Measurements from ENCODE around the gene DIS3L2. TPM values are rescaled to one million over a fixed set of nuclear protein-coding genes. Genes with fewer than 3 reads are reported as not detected.
"Not testable (repeated sequence)": the region's sequence is repeated elsewhere in the genome, so short reads cannot be mapped to it uniquely, and the experiment has no call there.

The DIS3L2 gene
- total RNA-seq, 1 donor from 2014 or later: 24.0 TPM

DNA sequence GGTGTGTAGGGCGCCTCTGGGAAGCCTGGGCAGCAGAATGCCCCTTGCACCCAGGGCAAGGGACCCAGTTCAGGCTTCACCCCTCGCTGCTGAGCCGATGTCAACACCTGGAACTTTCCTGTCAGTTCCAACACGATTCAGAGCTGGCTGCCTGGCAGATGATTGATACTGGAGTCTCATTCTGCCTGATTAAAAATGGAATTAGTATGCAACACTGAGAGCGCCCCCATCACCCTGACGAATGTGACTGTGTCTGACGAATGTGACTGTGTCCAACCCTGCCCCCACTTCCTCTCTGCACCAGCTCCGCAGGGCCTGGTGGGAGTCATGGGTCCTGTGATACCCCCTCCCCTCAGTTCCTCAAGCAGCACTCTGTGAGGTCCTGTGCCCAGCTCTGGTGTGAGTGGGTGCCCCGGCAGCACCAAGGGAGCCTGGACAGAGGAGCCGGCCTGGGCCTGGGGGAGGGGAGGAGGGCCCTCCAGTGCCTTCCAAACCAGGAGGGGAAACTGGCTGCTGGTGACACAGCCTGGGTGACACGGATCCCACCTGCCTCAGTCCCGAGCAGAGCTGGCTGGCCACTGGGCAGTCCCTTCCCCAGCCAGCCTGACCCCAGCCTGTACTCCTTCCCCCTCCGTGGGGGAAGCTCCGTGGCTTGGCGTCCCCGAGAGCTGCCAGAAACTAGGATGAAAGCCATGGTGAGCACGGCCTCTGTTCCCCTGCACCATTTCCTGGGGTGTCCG lies 375.6 kb downstream of the DIS3L2 start:
- Mint-ChIP-seq H3K36me3 (ENCODE audit: low read depth, unreplicated experiment) (peaks cover 9% of the 10 kb centered on the region), H3K27me3 (ENCODE audit: low read depth, unreplicated experiment) (peaks cover 5% of the 10 kb centered on the region), H3K9me3 (ENCODE audit: unreplicated experiment) (peaks cover 4% of the 10 kb centered on the region), H3K4me1 (ENCODE audit: low read depth, unreplicated experiment) (no peaks in the 10 kb centered on the region), H3K4me3 (ENCODE audit: unreplicated experiment) (no peak overlapping the region), H3K27ac (ENCODE audit: unreplicated experiment) (no peak overlapping the region)
- H4K20me1 ChIP-seq (ENCODE audit: insufficient read depth, low read length): no peaks in the 10 kb centered on the region
- no peaks in the 10 kb centered on the region for H3K9me3 ChIP-seq (ENCODE audit: insufficient read depth, low read depth, low read length)
- TF ChIP-seq EZH2 (IDR thresholded peaks at IDR 0.05; ENCODE audit: insufficient read depth, low read length): no peak
- TF ChIP-seq, protein P1, sequence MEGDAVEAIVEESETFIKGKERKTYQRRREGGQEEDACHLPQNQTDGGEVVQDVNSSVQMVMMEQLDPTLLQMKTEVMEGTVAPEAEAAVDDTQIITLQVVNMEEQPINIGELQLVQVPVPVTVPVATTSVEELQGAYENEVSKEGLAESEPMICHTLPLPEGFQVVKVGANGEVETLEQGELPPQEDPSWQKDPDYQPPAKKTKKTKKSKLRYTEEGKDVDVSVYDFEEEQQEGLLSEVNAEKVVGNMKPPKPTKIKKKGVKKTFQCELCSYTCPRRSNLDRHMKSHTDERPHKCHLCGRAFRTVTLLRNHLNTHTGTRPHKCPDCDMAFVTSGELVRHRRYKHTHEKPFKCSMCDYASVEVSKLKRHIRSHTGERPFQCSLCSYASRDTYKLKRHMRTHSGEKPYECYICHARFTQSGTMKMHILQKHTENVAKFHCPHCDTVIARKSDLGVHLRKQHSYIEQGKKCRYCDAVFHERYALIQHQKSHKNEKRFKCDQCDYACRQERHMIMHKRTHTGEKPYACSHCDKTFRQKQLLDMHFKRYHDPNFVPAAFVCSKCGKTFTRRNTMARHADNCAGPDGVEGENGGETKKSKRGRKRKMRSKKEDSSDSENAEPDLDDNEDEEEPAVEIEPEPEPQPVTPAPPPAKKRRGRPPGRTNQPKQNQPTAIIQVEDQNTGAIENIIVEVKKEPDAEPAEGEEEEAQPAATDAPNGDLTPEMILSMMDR (IDR thresholded peaks at IDR 0.05; ENCODE audit: insufficient read depth, low read depth, low read length): no peak
- H3K4me3 ChIP-seq (ENCODE audit: insufficient read depth, low read depth, low read length): no peak overlapping the region
- H3K79me2 ChIP-seq (ENCODE audit: insufficient read depth, low read length): no peaks in the 10 kb centered on the region
- FAIRE-seq (no peak), DNase-seq (ENCODE audit: low read depth) (no peak)
- no peaks in the 10 kb centered on the region for H3K4me1 ChIP-seq (ENCODE audit: insufficient read depth, low read length)
- H3K36me3 ChIP-seq (ENCODE audit: insufficient read depth, low read length): no peaks in the 10 kb centered on the region
- no peak overlapping the region for H3K9ac ChIP-seq (ENCODE audit: low read length)
- no peak overlapping the region for H3K4me2 ChIP-seq (ENCODE audit: low read length)
- no peaks in the 10 kb centered on the region for H3K27me3 ChIP-seq (ENCODE audit: insufficient read depth, low read length)
- no peak overlapping the region for H2AFZ ChIP-seq (ENCODE audit: low read depth, low read length)
- no peak overlapping the region for H3K27ac ChIP-seq (ENCODE audit: low read depth, low read length)

DNA sequence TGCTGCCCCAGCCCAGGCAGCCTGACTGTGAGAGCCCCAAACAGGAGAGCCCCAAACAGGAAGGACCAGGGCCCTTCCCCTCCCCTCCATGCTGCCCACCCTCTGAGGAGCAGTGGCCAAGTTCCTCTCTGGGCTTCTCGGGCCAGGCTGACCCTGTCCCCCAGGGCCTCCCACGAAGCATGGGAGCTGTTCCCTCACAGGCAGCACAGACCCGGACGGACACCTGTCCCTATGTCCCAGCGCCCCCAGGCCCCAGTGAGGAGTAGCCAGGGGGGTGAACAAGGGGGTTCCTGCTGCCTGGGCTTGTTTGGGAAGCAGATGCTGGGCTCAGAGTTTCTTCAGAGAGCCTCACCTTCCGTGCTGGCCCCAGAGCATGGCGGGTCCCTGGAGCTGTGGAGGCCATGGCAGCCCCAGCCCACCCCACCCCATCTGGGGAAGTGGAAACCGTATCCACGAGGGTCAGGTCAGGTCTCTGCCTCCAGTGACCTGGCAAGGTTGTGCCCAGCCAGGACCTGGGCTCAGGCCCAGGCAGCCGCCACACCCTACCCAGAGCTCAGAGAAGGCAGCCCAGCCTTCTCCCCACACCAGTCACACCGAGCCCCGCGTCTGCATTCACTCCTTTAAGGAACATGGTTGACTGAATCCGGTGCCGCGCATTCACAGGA lies 376.7 kb downstream of the DIS3L2 start:
- not testable (repeated sequence) for H3K27me3 ChIP-seq (ENCODE audit: insufficient read depth, low read length); H3K27me3 Mint-ChIP-seq (ENCODE audit: low read depth, unreplicated experiment); H3K4me1 Mint-ChIP-seq (ENCODE audit: low read depth, unreplicated experiment); DNase-seq (ENCODE audit: low read depth); H3K27ac ChIP-seq (ENCODE audit: low read depth, low read length); H3K9me3 ChIP-seq (ENCODE audit: insufficient read depth, low read depth, low read length); H3K9me3 Mint-ChIP-seq (ENCODE audit: unreplicated experiment); H3K9ac ChIP-seq (ENCODE audit: low read length); H3K4me3 Mint-ChIP-seq (ENCODE audit: unreplicated experiment); H2AFZ ChIP-seq (ENCODE audit: low read depth, low read length); H3K4me2 ChIP-seq (ENCODE audit: low read length); H3K4me3 ChIP-seq (ENCODE audit: insufficient read depth, low read depth, low read length); H3K36me3 Mint-ChIP-seq (ENCODE audit: low read depth, unreplicated experiment); H4K20me1 ChIP-seq (ENCODE audit: insufficient read depth, low read length); H3K79me2 ChIP-seq (ENCODE audit: insufficient read depth, low read length); H3K4me1 ChIP-seq (ENCODE audit: insufficient read depth, low read length); H3K36me3 ChIP-seq (ENCODE audit: insufficient read depth, low read length); FAIRE-seq; H3K27ac Mint-ChIP-seq (ENCODE audit: unreplicated experiment)

DNA sequence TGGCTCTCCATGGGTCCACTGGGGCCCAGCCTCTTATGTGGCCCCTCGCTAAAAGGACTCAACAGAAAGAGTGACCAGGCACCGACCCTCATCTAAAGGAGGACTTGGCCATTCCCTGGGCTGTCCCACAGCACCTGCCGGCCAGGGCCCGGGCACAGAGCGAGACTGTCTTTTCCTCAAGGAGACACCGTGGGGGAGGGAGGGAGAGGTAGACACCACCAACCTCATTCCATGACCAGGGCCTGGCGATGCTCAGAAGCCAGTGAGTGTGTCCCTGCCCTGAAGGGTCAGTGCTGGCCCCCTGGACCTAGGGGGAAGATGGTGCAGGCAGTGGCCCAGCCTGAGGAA lies 377.2 kb downstream of the DIS3L2 start:
- TF ChIP-seq, protein P1 (IDR thresholded peaks at IDR 0.05; ENCODE audit: insufficient read depth, low read depth, low read length): no peak
- no peak for TF ChIP-seq EZH2 (IDR thresholded peaks at IDR 0.05; ENCODE audit: insufficient read depth, low read length)
- Histone ChIP-seq H3K79me2 (ENCODE audit: insufficient read depth, low read length) (no peaks in the 10 kb centered on the region), H3K36me3 (ENCODE audit: insufficient read depth, low read length) (no peaks in the 10 kb centered on the region), H3K4me1 (ENCODE audit: insufficient read depth, low read length) (no peaks in the 10 kb centered on the region), H3K4me3 (ENCODE audit: insufficient read depth, low read depth, low read length) (no peak overlapping the region), H3K27me3 (ENCODE audit: insufficient read depth, low read length) (no peaks in the 10 kb centered on the region), H3K9ac (ENCODE audit: low read length) (no peak overlapping the region), H3K4me2 (ENCODE audit: low read length) (no peak overlapping the region), H3K9me3 (ENCODE audit: insufficient read depth, low read depth, low read length) (no peaks in the 10 kb centered on the region), H3K27ac (ENCODE audit: low read depth, low read length) (no peak overlapping the region), H2AFZ (ENCODE audit: low read depth, low read length) (no peak overlapping the region), H4K20me1 (ENCODE audit: insufficient read depth, low read length) (no peaks in the 10 kb centered on the region)
- Mint-ChIP-seq H3K36me3 (ENCODE audit: low read depth, unreplicated experiment) (peaks cover 9% of the 10 kb centered on the region), H3K27ac (ENCODE audit: unreplicated experiment) (no peak overlapping the region), H3K9me3 (ENCODE audit: unreplicated experiment) (peaks cover 4% of the 10 kb centered on the region), H3K4me1 (ENCODE audit: low read depth, unreplicated experiment) (no peaks in the 10 kb centered on the region), H3K4me3 (ENCODE audit: unreplicated experiment) (no peak overlapping the region), H3K27me3 (ENCODE audit: low read depth, unreplicated experiment) (peaks cover 7% of the 10 kb centered on the region)
- DNase-seq (ENCODE audit: low read depth): no peak
- no peak for FAIRE-seq
